GM12892 (cell line): ENCODE results near the gene AOX1.
"Not testable (repeated sequence)": the region's sequence is repeated elsewhere in the genome, so short reads cannot be mapped to it uniquely, and the experiment has no call there.

Experiments used
- DNase-seq: peaks from one replicate; pipeline ENCODE4 v3.0.0; 2011; ENCODE audit not compliant: insufficient read length
- FAIRE-seq: peaks from 2 replicates; lab custom pipeline; 2011; peaks lifted over from hg19 to GRCh38; lab: Jason Lieb, UNC
- POLR2A ChIP-seq: IDR thresholded peaks from 2 replicates; pipeline ENCODE4 v1.6.1; 2011; ENCODE audit warnings: low read depth, low read length, control low read depth
- POLR2AphosphoS5 ChIP-seq: IDR thresholded peaks from 2 replicates; pipeline ENCODE4 v1.6.1; 2011; ENCODE audit warnings: low read depth, low read length, control low read depth
- TAF1 ChIP-seq: IDR thresholded peaks from 2 replicates; pipeline ENCODE4 v1.6.1; 2011; ENCODE audit warnings: low read depth, mild to moderate bottlenecking, control low read depth, low read length, borderline replicate concordance

AOX1 gene

DNA sequence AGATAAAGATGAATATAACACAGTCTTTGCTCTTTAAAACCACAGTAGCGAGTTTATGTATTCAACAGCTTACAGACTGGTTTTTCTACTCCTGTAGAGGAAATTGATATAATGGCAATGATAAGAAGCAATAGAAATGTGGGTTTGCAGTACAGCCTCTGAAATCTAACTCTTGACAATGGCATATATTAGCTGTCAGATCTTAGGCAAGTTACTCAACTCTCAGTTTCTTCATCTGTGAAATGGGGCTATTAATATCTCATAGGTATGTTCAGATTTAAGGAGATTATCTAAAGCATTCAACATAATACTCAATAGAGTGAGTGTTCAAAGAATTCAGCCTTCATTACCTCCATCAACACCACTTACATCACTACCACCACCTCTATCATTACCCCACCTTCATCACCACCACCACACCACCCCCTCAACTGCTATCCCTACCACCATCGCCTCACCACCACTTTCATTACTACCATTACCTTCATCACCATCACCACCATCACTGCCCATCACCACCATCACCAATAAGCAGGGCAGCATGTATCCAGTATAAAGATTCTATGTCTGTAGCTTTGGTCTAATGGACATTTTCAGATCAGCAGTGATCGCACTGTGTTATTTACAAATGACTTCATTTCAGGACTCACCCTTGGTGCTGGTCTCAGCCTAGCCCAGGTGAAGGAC is 22.7 kb downstream of the AOX1 start:
- FAIRE-seq, result no peak
- TF ChIP-seq POLR2A, result no peak
- TF ChIP-seq POLR2AphosphoS5, result no peak
- TF ChIP-seq TAF1, result no peak
- DNase-seq, result no peak

DNA sequence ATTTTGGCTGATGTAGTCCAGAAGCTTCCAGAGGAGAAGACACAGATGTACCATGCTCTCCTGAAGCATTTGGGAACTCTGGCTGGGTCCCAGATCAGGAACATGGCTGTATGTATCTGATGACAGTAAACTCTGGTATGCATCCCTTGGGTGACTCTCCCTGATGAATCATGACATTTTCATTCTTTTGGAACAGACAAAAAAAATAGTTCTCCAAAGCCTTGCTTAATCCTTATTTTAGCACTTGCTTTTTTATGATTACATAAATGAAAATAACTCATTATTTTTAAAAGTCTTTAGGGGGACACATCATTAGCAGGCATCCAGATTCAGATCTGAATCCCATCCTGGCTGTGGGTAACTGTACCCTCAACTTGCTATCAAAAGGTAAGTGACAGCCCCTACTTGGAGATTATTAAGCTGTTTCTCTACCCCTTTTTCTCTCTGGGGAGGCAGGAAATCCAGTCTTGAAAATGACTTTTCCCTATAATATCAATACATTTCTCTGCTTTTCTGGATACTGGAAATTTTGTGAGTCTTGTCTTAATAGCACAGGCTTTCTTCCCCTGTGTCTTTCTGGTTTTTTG is 23.3 kb downstream of the AOX1 start:
- DNase-seq, result no peak
- TF ChIP-seq TAF1, result no peak
- no peak for TF ChIP-seq POLR2A
- TF ChIP-seq POLR2AphosphoS5, result no peak
- no peak for FAIRE-seq

DNA sequence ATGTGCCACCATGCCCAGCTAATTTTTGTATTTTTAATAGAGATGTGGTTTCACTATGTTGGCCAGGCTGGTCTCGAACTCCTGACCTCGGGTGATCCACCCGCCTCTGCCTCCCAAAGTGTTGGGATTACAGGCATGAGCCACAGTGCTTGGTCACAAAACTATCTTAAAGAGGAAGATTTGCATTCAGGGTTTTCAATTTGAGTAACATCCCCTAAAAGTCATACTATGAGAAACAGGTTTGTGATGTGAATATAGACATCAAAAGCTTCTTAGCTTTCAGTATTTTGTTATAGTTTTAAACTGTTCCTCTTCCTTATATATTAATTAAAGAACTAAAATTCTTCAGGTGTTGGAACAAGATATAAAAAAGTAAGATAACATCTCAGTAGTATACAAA is 24.4 kb downstream of the AOX1 start:
- DNase-seq, FAIRE-seq: not testable (repeated sequence)

DNA sequence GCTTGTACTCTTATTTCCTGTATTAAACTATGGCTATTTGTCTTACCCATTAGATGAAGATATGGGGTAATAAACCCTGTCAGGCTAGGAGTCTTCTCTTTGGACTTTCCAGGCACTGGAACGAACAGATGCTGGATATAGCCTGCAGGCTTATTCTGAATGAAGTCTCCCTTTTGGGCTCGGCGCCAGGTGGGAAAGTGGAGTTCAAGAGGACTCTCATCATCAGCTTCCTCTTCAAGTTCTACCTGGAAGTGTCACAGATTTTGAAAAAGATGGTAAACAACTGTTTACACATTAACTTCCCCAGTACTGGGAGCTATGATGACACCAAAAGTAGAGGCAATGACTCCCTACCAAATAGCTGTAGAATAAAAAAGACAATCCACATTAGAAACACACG is 27.9 kb downstream of the AOX1 start:
- TF ChIP-seq POLR2AphosphoS5, result no peak
- TF ChIP-seq TAF1, result no peak
- FAIRE-seq, result no peak
- DNase-seq, result no peak

DNA sequence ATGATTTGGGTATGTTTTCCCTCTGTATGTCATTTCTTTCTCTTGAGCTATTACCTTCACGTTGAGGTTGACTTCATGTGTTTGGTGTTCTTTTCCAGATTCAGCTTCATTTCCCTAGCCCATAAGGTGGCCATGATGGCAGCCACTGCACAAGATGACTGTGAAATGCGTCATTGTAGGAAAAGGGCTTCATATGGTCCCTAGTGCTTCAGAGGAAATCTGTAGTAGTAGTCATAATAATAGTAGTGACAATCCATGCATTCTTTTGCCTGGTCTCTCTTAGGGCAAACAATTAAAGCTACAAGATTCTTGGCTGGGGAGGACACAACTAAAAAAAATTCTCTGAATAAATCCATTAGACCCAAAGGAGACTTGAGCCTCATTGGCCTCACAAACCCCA is 28.4 kb downstream of the AOX1 start:
- FAIRE-seq, result no peak
- no peak for DNase-seq
- TF ChIP-seq TAF1 (no peak), POLR2AphosphoS5 (no peak), POLR2A (no peak)

DNA sequence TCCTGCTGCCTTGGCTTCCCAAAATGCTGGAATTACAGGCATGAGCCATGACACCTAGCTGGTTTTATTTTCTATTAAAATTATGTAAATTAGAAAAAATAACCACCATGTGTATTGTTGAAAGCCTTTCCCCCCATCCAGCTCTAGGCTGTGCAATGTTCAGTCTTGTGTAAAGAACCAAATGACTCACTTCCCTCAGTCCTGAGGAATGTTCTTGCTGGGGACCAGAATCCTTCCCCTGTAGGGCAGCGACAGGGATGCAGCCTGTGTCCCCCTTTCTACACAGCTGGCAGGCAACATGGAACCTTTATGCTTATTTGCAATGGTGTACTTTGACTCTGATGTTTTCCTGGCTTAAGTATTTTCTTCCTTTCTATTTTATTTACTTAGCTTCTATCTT is 29.4 kb downstream of the AOX1 start:
- TF ChIP-seq POLR2A, result no peak
- TF ChIP-seq TAF1, result no peak
- no peak for TF ChIP-seq POLR2AphosphoS5
- FAIRE-seq (no peak), DNase-seq (no peak)

DNA sequence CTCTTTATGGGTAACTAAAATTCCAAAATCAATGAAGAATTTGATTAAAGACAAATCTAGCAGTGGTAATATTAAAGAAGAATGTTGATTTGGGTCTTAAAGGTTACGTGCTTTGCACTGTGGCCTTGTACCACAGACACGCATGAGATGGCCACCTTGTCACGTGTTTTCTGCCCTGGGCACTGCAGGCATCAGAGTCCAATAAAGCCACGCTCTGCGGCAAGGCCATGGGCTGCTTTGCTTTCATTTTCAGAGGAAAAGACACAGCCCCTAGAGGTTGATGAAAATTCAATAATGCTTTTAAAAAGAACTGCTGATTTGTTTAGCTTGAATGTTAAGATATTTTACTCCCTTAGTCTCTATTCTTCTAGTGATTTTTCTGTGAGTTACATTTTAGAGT is 30.4 kb downstream of the AOX1 start:
- DNase-seq (no peak), FAIRE-seq (no peak)
- TF ChIP-seq TAF1 (no peak), POLR2AphosphoS5 (no peak), POLR2A (no peak)

DNA sequence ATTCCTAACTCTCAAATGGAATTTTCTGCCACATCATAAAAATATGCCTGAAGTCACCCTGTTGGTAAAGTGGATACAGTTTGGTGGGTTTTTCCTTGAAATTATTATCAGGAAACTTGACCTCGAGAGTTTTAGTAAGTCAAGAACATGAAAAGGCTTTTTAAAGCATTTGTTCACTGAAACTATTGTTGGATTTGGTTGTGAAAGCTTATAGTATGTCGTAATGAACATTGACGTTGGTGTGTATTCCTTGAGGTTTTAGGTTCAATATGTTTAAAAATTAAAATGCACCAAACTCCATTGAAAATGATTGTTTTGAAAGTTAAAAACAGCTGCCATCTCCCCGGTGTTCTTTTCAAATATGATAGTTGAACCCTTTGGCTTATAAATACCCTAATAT is 30.8 kb downstream of the AOX1 start:
- DNase-seq, result no peak
- TF ChIP-seq POLR2AphosphoS5, result no peak
- TF ChIP-seq TAF1, result no peak
- no peak for TF ChIP-seq POLR2A
- no peak for FAIRE-seq

DNA sequence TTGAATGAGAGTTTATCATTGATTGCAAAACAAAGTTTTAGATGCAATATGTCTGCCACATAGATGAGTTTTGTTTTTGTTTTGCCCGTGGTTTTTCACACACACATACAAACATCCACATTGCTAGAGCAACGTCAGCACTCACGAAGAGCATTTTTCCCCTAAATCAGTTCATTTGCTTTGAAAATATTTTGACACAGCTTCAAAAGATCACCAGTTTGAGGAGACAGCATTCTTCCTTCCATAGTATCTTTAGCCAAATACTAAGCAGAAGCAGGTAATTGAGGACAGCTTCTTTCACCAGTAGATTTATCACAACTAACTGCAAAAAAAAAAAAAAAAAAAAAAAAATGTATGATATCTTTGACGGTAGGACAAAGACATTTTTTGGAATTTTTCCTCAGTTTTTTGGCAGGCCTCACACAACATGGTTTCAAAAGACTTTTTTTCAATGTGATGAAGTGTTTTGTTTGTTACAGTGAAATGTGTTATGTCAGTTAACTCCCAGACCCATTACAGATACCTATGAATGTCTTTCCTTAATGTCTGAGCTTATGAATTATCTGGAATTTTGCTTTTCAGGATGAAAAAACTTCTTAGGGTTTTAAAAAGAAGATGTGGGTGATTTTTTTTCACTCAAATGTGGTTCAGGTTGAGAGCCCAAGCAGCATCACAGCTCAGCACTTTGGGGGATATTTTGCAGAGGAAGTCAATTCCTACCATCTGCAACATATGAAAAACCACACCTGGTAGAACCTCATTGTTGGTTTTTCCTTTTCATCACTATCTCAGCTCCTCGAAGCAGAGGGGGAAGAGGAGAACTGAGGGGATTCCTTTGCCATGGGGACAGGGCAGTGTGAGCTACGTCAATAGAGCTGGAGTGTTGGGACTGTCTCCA is 31.6 kb downstream of the AOX1 start:
- no peak for DNase-seq
- peak; percentile 21 for FAIRE-seq
- no peak for TF ChIP-seq POLR2A
- no peak for TF ChIP-seq POLR2AphosphoS5
- TF ChIP-seq TAF1, result no peak

DNA sequence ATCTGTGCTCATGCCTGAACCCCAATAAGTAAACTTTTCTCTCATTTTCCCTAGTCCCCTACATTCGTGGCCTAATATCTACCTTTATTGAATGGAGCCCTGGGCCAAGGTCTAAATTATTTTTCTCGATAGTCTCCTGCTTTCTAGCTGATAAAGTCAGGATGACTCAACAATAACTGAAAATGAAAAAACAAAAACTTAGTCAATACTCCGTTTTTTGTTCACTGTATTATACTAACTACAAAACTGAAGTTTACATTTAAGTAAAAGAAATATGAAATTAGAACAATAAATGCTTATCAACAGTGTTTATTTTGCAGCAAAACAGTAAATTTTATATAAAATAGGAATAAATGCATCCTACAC is 32.2 kb downstream of the AOX1 start:
- TF ChIP-seq POLR2AphosphoS5 (no peak), TAF1 (no peak), POLR2A (no peak)
- no peak for FAIRE-seq
- no peak for DNase-seq

DNA sequence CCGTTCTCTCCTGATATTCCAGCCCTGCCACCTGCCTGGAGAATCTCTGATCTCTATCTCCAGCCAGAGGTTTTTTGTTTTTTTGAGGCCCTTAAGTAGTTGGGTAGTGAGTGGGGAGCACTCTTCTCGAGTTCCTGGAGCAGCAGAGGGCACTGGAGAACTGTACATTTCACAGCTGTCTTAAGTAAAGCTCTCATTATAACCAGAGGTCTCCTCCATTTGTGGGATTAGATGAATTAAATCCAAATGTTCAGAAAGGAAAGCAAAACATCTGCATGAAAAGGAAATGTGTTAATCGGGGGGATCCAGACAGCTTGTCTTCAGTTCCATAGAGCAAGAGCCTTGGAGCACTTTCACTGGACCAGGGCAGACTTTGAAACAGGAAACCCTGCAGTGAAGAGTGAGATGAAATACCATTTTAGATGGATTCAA is 32.8 kb downstream of the AOX1 start:
- FAIRE-seq, result no peak
- TF ChIP-seq TAF1 (no peak), POLR2A (no peak), POLR2AphosphoS5 (no peak)
- DNase-seq, result no peak

DNA sequence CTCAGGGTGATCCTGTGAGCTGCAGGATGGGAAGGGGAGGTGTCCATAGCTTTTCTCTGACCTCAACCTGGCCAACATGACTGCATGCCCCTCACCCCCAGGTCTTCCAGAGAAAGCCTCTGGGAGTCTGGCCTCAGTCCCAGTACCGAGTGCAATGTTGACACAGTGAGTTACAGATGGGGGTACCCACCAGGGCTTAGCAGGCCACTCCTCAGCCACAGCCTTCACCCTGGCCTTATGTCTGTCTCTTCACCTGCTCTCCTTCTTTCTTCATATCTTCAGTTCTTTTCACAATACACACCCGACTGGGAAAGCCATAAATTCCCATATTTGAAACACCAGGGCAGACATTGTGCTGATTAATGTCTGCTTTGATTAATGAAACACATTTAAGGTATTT is 33.5 kb downstream of the AOX1 start:
- DNase-seq (no peak), FAIRE-seq (no peak)
- TF ChIP-seq TAF1 (no peak), POLR2A (no peak), POLR2AphosphoS5 (no peak)
